SU-DHL-6 (cell line): ENCODE results near the gene LAMB4.

Source experiments
- H2AFZ ChIP-seq: fragments of 200-600 bp; sonication (generic); 2 replicates; pipeline ENCODE4 v1.6.1; 2014; ENCODE audit warnings: low read depth, mild to moderate bottlenecking, moderate library complexity, mixed read lengths, antibody characterized with exemption, low read length; ENCODE audit not compliant: severe bottlenecking
- H3F3A ChIP-seq: fragments of 200-600 bp; shearing (Covaris generic); 2 replicates; pipeline ENCODE4 v1.6.0; 2016; ENCODE audit warnings: antibody characterized with exemption, mild to moderate bottlenecking; ENCODE audit not compliant: insufficient read depth
- H3K27ac ChIP-seq: fragments of 200-600 bp; sonication (generic); 2 replicates; pipeline ENCODE4 v1.5.1; 2016; ENCODE audit warnings: low read depth, mild to moderate bottlenecking, low read length, moderate library complexity, mixed read lengths
- H3K27me3 ChIP-seq: fragments of 200-600 bp; sonication (generic), shearing (Covaris generic); 2 replicates; pipeline ENCODE4 v1.6.0; 2014; ENCODE audit warnings: mild to moderate bottlenecking, low read length
- H3K36me3 ChIP-seq: fragments of 200-600 bp; sonication (generic); 2 replicates; pipeline ENCODE4 v1.6.1; 2014; ENCODE audit warnings: mild to moderate bottlenecking, low read length, mixed read lengths
- H3K4me2 ChIP-seq: fragments of 300-600, 200-600 bp; shearing (Covaris generic), sonication (generic); 2 replicates; pipeline ENCODE4 v1.6.0; 2014; ENCODE audit warnings: low read length, low read depth, mild to moderate bottlenecking; ENCODE audit not compliant: poor library complexity, severe bottlenecking
- H3K4me3 ChIP-seq: fragments of 200-600 bp; sonication (generic); 2 replicates; pipeline ENCODE4 v1.5.1; 2014; ENCODE audit warnings: antibody characterized with exemption, low read length, mild to moderate bottlenecking, mixed read lengths; ENCODE audit not compliant: insufficient read depth, poor library complexity, severe bottlenecking
- H3K79me2 ChIP-seq: fragments of 200-600 bp; sonication (generic); 2 replicates; pipeline ENCODE4 v1.6.1; 2014; ENCODE audit warnings: mild to moderate bottlenecking, low read length, moderate library complexity; ENCODE audit not compliant: insufficient read depth
- H3K9ac ChIP-seq: fragments of 200-600 bp; sonication (generic); 2 replicates; pipeline ENCODE4 v1.7.0; 2014; ENCODE audit warnings: mild to moderate bottlenecking, low read length
- H3K9me2 ChIP-seq: fragments of 200-600 bp; sonication (generic); replicated peaks from 2 replicates; pipeline ENCODE4 v1.6.1; 2014; ENCODE audit warnings: low read length; ENCODE audit not compliant: insufficient read depth
- H3K9me3 ChIP-seq: fragments of 200-600 bp; sonication (generic); 2 replicates; pipeline ENCODE4 v1.6.1; 2014; ENCODE audit warnings: low read length, mixed read lengths; ENCODE audit not compliant: insufficient read depth
- H4K20me1 ChIP-seq: fragments of 200-600 bp; sonication (generic); 2 replicates; pipeline ENCODE4 v1.6.1; 2014; ENCODE audit warnings: low read depth, mild to moderate bottlenecking, antibody characterized with exemption, low read length, moderate library complexity, mixed read lengths
- EZH2phosphoT487 ChIP-seq: fragments of 200-600 bp; sonication (generic), shearing (Covaris generic); conservative IDR thresholded peaks from 2 replicates; pipeline ENCODE4 v1.6.1; 2018; ENCODE audit warnings: mild to moderate bottlenecking, antibody characterized with exemption, low read length, moderate library complexity, mixed read lengths
- TF ChIP-seq, protein P1 (sequence below): fragments of 200-600 bp; sonication (generic); IDR thresholded peaks from one replicate; pipeline ENCODE4 v1.5.1; 2017; ENCODE audit warnings: antibody characterized with exemption, mild to moderate bottlenecking, low read length, moderate library complexity; ENCODE audit not compliant: insufficient read depth, poor library complexity, severe bottlenecking

The LAMB4 gene

DNA sequence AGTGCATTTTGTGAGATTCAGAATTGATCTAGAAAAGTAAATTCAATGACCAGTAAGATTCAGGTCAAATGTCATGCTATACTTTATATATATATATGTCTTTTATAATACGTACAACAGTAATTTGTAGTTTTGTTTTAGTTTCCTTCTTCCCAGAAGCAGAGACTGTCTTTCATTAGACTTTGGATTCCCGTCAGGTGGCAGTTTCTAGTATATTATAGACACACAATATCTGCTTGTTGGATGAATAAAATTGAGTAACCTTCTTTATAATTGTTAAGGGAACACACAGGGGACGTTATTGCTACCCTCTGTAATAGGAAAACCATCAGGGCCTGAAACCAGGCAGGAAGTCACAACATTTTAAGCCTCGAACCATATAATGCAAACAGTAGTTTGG, 121.9 kb downstream of the LAMB4 start:
- TF ChIP-seq, protein P1, sequence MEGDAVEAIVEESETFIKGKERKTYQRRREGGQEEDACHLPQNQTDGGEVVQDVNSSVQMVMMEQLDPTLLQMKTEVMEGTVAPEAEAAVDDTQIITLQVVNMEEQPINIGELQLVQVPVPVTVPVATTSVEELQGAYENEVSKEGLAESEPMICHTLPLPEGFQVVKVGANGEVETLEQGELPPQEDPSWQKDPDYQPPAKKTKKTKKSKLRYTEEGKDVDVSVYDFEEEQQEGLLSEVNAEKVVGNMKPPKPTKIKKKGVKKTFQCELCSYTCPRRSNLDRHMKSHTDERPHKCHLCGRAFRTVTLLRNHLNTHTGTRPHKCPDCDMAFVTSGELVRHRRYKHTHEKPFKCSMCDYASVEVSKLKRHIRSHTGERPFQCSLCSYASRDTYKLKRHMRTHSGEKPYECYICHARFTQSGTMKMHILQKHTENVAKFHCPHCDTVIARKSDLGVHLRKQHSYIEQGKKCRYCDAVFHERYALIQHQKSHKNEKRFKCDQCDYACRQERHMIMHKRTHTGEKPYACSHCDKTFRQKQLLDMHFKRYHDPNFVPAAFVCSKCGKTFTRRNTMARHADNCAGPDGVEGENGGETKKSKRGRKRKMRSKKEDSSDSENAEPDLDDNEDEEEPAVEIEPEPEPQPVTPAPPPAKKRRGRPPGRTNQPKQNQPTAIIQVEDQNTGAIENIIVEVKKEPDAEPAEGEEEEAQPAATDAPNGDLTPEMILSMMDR = no peak
- no peak for TF ChIP-seq EZH2phosphoT487

DNA sequence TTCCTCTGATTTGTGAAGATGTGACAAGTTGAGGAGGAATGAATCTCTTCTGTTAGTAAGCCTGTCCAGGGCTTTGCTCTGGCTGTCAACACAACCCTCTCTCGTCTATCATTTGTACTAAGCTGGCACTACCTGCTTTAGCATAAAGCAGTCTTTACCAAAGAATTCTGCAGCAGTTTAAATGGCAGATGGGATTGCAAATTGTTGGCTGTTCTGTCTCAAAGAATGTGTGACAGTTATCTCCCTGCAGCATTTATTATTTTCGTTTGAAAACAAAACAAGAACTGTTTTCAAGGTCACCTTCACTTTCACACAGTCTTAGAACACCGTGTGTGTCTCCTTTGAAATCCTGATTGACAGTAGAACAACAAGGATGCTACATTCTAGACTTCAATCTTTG, 122.4 kb downstream of the LAMB4 start:
- no peaks in the 10 kb centered on the region for H3F3A ChIP-seq
- H3K9ac ChIP-seq = no peak overlapping the region
- no peak overlapping the region for H3K4me3 ChIP-seq
- H3K4me2 ChIP-seq = no peak overlapping the region
- no peaks in the 10 kb centered on the region for H3K79me2 ChIP-seq
- no peak overlapping the region for H2AFZ ChIP-seq
- H3K27me3 ChIP-seq = no peaks in the 10 kb centered on the region
- H3K27ac ChIP-seq = no peak overlapping the region
- H3K9me3 ChIP-seq = no peaks in the 10 kb centered on the region
- no peaks in the 10 kb centered on the region for H3K9me2 ChIP-seq
- TF ChIP-seq EZH2phosphoT487 = no peak
- TF ChIP-seq, protein P1 = no peak
- no peaks in the 10 kb centered on the region for H3K36me3 ChIP-seq
- no peaks in the 10 kb centered on the region for H4K20me1 ChIP-seq

More for the DNA sequence above, 121.9 kb downstream of the LAMB4 start:
- Histone ChIP-seq H3K4me2 (no peak overlapping the region), H4K20me1 (no peaks in the 10 kb centered on the region), H3K27ac (no peak overlapping the region), H3F3A (no peaks in the 10 kb centered on the region), H3K27me3 (no peaks in the 10 kb centered on the region), H3K36me3 (no peaks in the 10 kb centered on the region), H3K9ac (no peak overlapping the region), H2AFZ (no peak overlapping the region), H3K9me3 (no peaks in the 10 kb centered on the region), H3K4me3 (no peak overlapping the region), H3K9me2 (no peaks in the 10 kb centered on the region), H3K79me2 (no peaks in the 10 kb centered on the region)

DNA sequence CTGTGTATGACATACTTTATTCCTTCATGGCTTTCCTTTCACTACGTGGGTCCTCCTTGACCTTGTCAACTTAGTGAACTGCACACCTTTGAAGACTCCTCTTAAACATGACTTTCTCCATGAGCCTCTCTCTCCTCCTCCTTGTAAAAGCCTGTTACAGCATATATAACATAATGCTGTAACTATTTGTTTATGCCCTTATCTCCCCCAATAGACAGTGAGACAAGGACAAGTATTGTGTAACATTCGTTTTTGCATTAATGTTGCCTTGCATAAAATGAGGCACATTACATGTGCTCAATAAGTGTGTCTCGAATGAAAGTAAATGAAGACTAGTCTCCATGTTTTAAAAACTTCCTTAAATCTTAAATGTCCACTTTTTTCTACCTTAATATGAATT, 122.9 kb downstream of the LAMB4 start:
- H3F3A ChIP-seq = no peaks in the 10 kb centered on the region
- no peaks in the 10 kb centered on the region for H4K20me1 ChIP-seq
- H3K9me3 ChIP-seq = no peaks in the 10 kb centered on the region
- no peaks in the 10 kb centered on the region for H3K9me2 ChIP-seq
- TF ChIP-seq, protein P1 = no peak
- H3K4me2 ChIP-seq = no peak overlapping the region
- H2AFZ ChIP-seq = no peak overlapping the region
- H3K79me2 ChIP-seq = no peaks in the 10 kb centered on the region
- no peaks in the 10 kb centered on the region for H3K27me3 ChIP-seq
- H3K36me3 ChIP-seq = no peaks in the 10 kb centered on the region
- H3K9ac ChIP-seq = no peak overlapping the region
- H3K4me3 ChIP-seq = no peak overlapping the region
- no peak overlapping the region for H3K27ac ChIP-seq
